ENCODE results near the gene TCOF1. TPM values are rescaled to one million over a fixed set of nuclear protein-coding genes. Genes with fewer than 3 reads are reported as not detected.

The TCOF1 gene
- total RNA-seq, 1 donor from 2014 or later: 65.3 TPM

- H3K27me3 Mint-ChIP-seq: peaks cover 6% of the 10 kb centered on the region
- no peaks in the 10 kb centered on the region for H3K36me3 Mint-ChIP-seq
- no peaks in the 10 kb centered on the region for H3K9me3 Mint-ChIP-seq
- TF ChIP-seq CTCF (conservative IDR thresholded peaks at IDR 0.05): no peak
- H3K4me1 Mint-ChIP-seq (ENCODE audit: unreplicated experiment): peaks cover 34% of the 10 kb centered on the region
- peak overlapping the region; percentile 52 for H3K27ac Mint-ChIP-seq
- H3K4me3 Mint-ChIP-seq: no peak overlapping the region
- DNase-seq (ENCODE audit: extremely low spot score, unreplicated experiment): no peak
These were observed 27.3 kb upstream of the TCOF1 start for GRCh38 chr5:150329881-150330876.

- H3K36me3 Mint-ChIP-seq: no peaks in the 10 kb centered on the region
These were observed 24.1 kb upstream of the TCOF1 start for GRCh38 chr5:150333400-150333799.

GRCh38 chr5:150335778-150336177 is 21.7 kb upstream of the TCOF1 start:
- Mint-ChIP-seq H3K27ac (no peak overlapping the region), H3K36me3 (no peaks in the 10 kb centered on the region), H3K4me3 (no peak overlapping the region), H3K27me3 (no peaks in the 10 kb centered on the region), H3K9me3 (peaks cover 5% of the 10 kb centered on the region), H3K4me1 (ENCODE audit: unreplicated experiment) (peaks cover 24% of the 10 kb centered on the region)
- no peak for DNase-seq (ENCODE audit: extremely low spot score, unreplicated experiment)
- no peak for TF ChIP-seq CTCF (conservative IDR thresholded peaks at IDR 0.05)

More at GRCh38 chr5:150333400-150333799, 24.1 kb upstream of the TCOF1 start:
- Mint-ChIP-seq H3K9me3 (peaks cover 5% of the 10 kb centered on the region), H3K27ac (no peak overlapping the region), H3K27me3 (peaks cover 6% of the 10 kb centered on the region), H3K4me1 (ENCODE audit: unreplicated experiment) (peaks cover 32% of the 10 kb centered on the region), H3K4me3 (no peak overlapping the region)
- no peak for TF ChIP-seq CTCF (conservative IDR thresholded peaks at IDR 0.05)
- DNase-seq (ENCODE audit: extremely low spot score, unreplicated experiment): no peak

GRCh38 chr5:150338546-150338945 is 19.0 kb upstream of the TCOF1 start:
- Mint-ChIP-seq H3K27me3 (no peaks in the 10 kb centered on the region), H3K4me3 (no peak overlapping the region), H3K9me3 (peaks cover 5% of the 10 kb centered on the region), H3K4me1 (ENCODE audit: unreplicated experiment) (peaks cover 24% of the 10 kb centered on the region), H3K36me3 (no peaks in the 10 kb centered on the region), H3K27ac (no peak overlapping the region)
- DNase-seq (ENCODE audit: extremely low spot score, unreplicated experiment): no peak
- no peak for TF ChIP-seq CTCF (conservative IDR thresholded peaks at IDR 0.05)

- Mint-ChIP-seq H3K4me3 (no peak overlapping the region), H3K36me3 (no peaks in the 10 kb centered on the region), H3K27me3 (no peaks in the 10 kb centered on the region), H3K4me1 (ENCODE audit: unreplicated experiment) (peaks cover 24% of the 10 kb centered on the region), H3K27ac (no peak overlapping the region), H3K9me3 (peaks cover 5% of the 10 kb centered on the region)
- no peak for DNase-seq (ENCODE audit: extremely low spot score, unreplicated experiment)
- TF ChIP-seq CTCF (conservative IDR thresholded peaks at IDR 0.05): no peak
These were observed 18.3 kb upstream of the TCOF1 start for GRCh38 chr5:150339165-150339564.

All from type B pancreatic cell (in vitro differentiated cells).